ENCODE measurements around the gene MYO5B.

Gene MYO5B

GRCh38 chr18:50011813-50012435, 183.0 kb downstream of the MYO5B start:
- no peak overlapping the region for H2AFZ ChIP-seq (ENCODE audit: low read length)
- no peak for TF ChIP-seq EZH2 (optimal IDR thresholded peaks at IDR 0.05; ENCODE audit: low read depth, low read length)
- TF ChIP-seq EZH2phosphoT487 (IDR thresholded peaks at IDR 0.05; ENCODE audit: low read length): no peak
- TF ChIP-seq CTCF (IDR thresholded peaks at IDR 0.05; ENCODE audit: low read length): no peak
- H3K9ac ChIP-seq (ENCODE audit: low read length): no peak overlapping the region
- no peaks in the 10 kb centered on the region for H3K27me3 ChIP-seq (replicated peaks; ENCODE audit: insufficient read depth, low read length)
- H3K4me1 ChIP-seq (ENCODE audit: low read length): peaks cover 23% of the 10 kb centered on the region
- no peak for DNase-seq
- H3K79me2 ChIP-seq (ENCODE audit: low read length): 0 out of 2 replicates have a peak, but pooled peaks cover 2% of the 10 kb centered on the region
- H3K36me3 ChIP-seq (replicated peaks; ENCODE audit: insufficient read depth, low read length): no peaks in the 10 kb centered on the region
- H4K20me1 ChIP-seq (ENCODE audit: insufficient read depth, low read length): no peaks in the 10 kb centered on the region
- H3K9me2 ChIP-seq (replicated peaks; ENCODE audit: insufficient read depth, low read length): no peaks in the 10 kb centered on the region
- H3K27ac ChIP-seq (ENCODE audit: low read length): no peak overlapping the region
- H3K4me3 ChIP-seq (ENCODE audit: low read length): no peak overlapping the region
- no peaks in the 10 kb centered on the region for H3K9me3 ChIP-seq (replicated peaks; ENCODE audit: insufficient read depth, low read length)
- no peak overlapping the region for H3K4me2 ChIP-seq (ENCODE audit: low read depth, low read length)
- H3F3A ChIP-seq (ENCODE audit: insufficient read depth, low read length): no peaks in the 10 kb centered on the region

- H3K27me3 ChIP-seq (replicated peaks; ENCODE audit: insufficient read depth, low read length): no peaks in the 10 kb centered on the region
- H3K4me2 ChIP-seq (ENCODE audit: low read depth, low read length): peak overlapping the region; percentile 38
- H4K20me1 ChIP-seq (ENCODE audit: insufficient read depth, low read length): no peaks in the 10 kb centered on the region
- TF ChIP-seq EZH2phosphoT487 (IDR thresholded peaks at IDR 0.05; ENCODE audit: low read length) (no peak), EZH2 (optimal IDR thresholded peaks at IDR 0.05; ENCODE audit: low read depth, low read length) (no peak), CTCF (IDR thresholded peaks at IDR 0.05; ENCODE audit: low read length) (peak; percentile 86)
- no peaks in the 10 kb centered on the region for H3K36me3 ChIP-seq (replicated peaks; ENCODE audit: insufficient read depth, low read length)
- peaks cover 31% of the 10 kb centered on the region for H3K4me1 ChIP-seq (ENCODE audit: low read length)
- H2AFZ ChIP-seq (ENCODE audit: low read length): no peak overlapping the region
- H3K9me3 ChIP-seq (replicated peaks; ENCODE audit: insufficient read depth, low read length): no peaks in the 10 kb centered on the region
- H3K9ac ChIP-seq (ENCODE audit: low read length): no peak overlapping the region
- H3K4me3 ChIP-seq (ENCODE audit: low read length): no peak overlapping the region
- H3K79me2 ChIP-seq (ENCODE audit: low read length): 0 out of 2 replicates have a peak, but pooled peaks cover 2% of the 10 kb centered on the region
- H3K9me2 ChIP-seq (replicated peaks; ENCODE audit: insufficient read depth, low read length): no peaks in the 10 kb centered on the region
- DNase-seq: peak; percentile 68
- H3F3A ChIP-seq (ENCODE audit: insufficient read depth, low read length): no peaks in the 10 kb centered on the region
- H3K27ac ChIP-seq (ENCODE audit: low read length): no peak overlapping the region
Observed at GRCh38 chr18:50009773-50010335, 185.1 kb downstream of the MYO5B start.

GRCh38 chr18:50008306-50008705, 186.6 kb downstream of the MYO5B start:
- 0 out of 2 replicates have a peak, but pooled peaks cover 2% of the 10 kb centered on the region for H3K79me2 ChIP-seq (ENCODE audit: low read length)
- DNase-seq: no peak
- H3K4me3 ChIP-seq (ENCODE audit: low read length): no peak overlapping the region

More at GRCh38 chr18:50008306-50008705, 186.6 kb downstream of the MYO5B start:
- no peak for TF ChIP-seq EZH2 (optimal IDR thresholded peaks at IDR 0.05; ENCODE audit: low read depth, low read length)
- TF ChIP-seq CTCF (IDR thresholded peaks at IDR 0.05; ENCODE audit: low read length): no peak
- TF ChIP-seq EZH2phosphoT487 (IDR thresholded peaks at IDR 0.05; ENCODE audit: low read length): no peak
- no peaks in the 10 kb centered on the region for H3K36me3 ChIP-seq (replicated peaks; ENCODE audit: insufficient read depth, low read length)
- no peak overlapping the region for H3K27ac ChIP-seq (ENCODE audit: low read length)
- H3K9ac ChIP-seq (ENCODE audit: low read length): no peak overlapping the region
- no peaks in the 10 kb centered on the region for H3K27me3 ChIP-seq (replicated peaks; ENCODE audit: insufficient read depth, low read length)
- no peaks in the 10 kb centered on the region for H4K20me1 ChIP-seq (ENCODE audit: insufficient read depth, low read length)
- H3K4me2 ChIP-seq (ENCODE audit: low read depth, low read length): no peak overlapping the region
- no peak overlapping the region for H2AFZ ChIP-seq (ENCODE audit: low read length)
- no peaks in the 10 kb centered on the region for H3K9me2 ChIP-seq (replicated peaks; ENCODE audit: insufficient read depth, low read length)
- peaks cover 31% of the 10 kb centered on the region for H3K4me1 ChIP-seq (ENCODE audit: low read length)
- no peaks in the 10 kb centered on the region for H3K9me3 ChIP-seq (replicated peaks; ENCODE audit: insufficient read depth, low read length)
- no peaks in the 10 kb centered on the region for H3F3A ChIP-seq (ENCODE audit: insufficient read depth, low read length)
